A673 (cell line): Measurements from ENCODE around the gene LHFPL6.

Source experiments
- EZH2 ChIP-seq: fragments of 200-600 bp; sonication (generic); IDR thresholded peaks from 2 replicates; pipeline ENCODE4 v1.6.1; 2017; ENCODE audit warnings: borderline replicate concordance, low read depth, mild to moderate bottlenecking, mixed read lengths, antibody characterized with exemption, low read length; ENCODE audit not compliant: poor library complexity, severe bottlenecking
- TF ChIP-seq, protein P1 (sequence below): fragments of 300-800, 200-600 bp; sonication (generic); conservative IDR thresholded peaks from 2 replicates; pipeline ENCODE4 v1.5.1; 2017; ENCODE audit warnings: low read depth, mild to moderate bottlenecking, antibody characterized with exemption, low read length, moderate library complexity, mixed read lengths

DNA sequence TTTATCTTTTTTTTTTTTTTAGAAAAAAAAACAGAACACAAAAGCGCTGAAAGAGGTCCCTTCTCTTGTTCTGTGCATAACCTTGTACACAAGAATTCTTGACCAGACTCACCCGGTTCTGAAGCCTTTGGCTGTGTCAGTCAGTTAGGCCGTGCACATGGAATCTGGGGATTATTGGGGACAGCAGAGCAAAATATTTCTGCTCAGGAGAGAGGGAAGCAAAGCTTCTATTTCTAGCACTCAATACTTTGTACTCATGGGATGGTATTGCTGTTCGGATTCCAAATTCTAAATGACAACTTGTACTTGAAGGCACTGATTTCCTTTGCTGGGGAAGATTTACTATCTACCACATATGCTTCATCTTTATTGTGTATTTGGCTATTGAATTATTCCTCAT is 292.0 kb downstream of the LHFPL6 start:
- TF ChIP-seq, protein P1, sequence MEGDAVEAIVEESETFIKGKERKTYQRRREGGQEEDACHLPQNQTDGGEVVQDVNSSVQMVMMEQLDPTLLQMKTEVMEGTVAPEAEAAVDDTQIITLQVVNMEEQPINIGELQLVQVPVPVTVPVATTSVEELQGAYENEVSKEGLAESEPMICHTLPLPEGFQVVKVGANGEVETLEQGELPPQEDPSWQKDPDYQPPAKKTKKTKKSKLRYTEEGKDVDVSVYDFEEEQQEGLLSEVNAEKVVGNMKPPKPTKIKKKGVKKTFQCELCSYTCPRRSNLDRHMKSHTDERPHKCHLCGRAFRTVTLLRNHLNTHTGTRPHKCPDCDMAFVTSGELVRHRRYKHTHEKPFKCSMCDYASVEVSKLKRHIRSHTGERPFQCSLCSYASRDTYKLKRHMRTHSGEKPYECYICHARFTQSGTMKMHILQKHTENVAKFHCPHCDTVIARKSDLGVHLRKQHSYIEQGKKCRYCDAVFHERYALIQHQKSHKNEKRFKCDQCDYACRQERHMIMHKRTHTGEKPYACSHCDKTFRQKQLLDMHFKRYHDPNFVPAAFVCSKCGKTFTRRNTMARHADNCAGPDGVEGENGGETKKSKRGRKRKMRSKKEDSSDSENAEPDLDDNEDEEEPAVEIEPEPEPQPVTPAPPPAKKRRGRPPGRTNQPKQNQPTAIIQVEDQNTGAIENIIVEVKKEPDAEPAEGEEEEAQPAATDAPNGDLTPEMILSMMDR: no peak
- TF ChIP-seq EZH2: no peak
